ENCODE results near the gene SURF4.

DNA sequence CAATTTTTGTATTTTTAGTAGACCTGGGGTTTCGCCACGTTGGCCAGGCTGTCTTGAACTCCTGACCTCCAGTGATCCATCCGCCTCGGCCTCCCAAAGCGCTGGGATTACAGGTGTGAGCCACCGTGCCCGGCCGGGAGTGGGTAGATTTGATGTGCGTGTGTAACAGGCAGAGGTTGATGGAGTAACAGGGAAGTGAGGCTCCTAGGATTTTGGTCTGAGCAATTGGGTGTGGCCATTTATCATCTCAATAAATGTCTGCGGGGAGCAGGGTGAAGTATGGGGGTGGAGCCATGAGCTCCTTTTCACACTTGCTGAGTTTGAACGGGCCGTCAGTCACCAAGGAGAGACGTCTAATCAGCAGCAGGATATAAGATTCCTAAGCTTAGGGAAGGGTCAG, 43.1 kb upstream of the SURF4 start:
- TF ChIP-seq, protein P1, sequence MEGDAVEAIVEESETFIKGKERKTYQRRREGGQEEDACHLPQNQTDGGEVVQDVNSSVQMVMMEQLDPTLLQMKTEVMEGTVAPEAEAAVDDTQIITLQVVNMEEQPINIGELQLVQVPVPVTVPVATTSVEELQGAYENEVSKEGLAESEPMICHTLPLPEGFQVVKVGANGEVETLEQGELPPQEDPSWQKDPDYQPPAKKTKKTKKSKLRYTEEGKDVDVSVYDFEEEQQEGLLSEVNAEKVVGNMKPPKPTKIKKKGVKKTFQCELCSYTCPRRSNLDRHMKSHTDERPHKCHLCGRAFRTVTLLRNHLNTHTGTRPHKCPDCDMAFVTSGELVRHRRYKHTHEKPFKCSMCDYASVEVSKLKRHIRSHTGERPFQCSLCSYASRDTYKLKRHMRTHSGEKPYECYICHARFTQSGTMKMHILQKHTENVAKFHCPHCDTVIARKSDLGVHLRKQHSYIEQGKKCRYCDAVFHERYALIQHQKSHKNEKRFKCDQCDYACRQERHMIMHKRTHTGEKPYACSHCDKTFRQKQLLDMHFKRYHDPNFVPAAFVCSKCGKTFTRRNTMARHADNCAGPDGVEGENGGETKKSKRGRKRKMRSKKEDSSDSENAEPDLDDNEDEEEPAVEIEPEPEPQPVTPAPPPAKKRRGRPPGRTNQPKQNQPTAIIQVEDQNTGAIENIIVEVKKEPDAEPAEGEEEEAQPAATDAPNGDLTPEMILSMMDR (IDR thresholded peaks at IDR 0.05; ENCODE audit: poor library complexity) = no peak
- TF ChIP-seq EZH2phosphoT487 (IDR thresholded peaks at IDR 0.05; ENCODE audit: low read depth, severe bottlenecking, unreplicated experiment) = no peak
- no peak for TF ChIP-seq EZH2 (IDR thresholded peaks at IDR 0.05; ENCODE audit: borderline replicate concordance)

All from hepatocyte (in vitro differentiated cells).